K562 (cell line): Measurements from ENCODE around the gene LTO1. TPM values are rescaled to one million over a fixed set of nuclear protein-coding genes. Genes with fewer than 3 reads are reported as not detected.

ENCODE experiments used
- CTCFL ChIP-seq: IDR thresholded peaks from 2 replicates; pipeline ENCODE4 v1.6.1; 2011; ENCODE audit warnings: borderline replicate concordance, low read depth, mild to moderate bottlenecking, moderate library complexity, low read length; ENCODE audit not compliant: insufficient read depth, poor library complexity, severe bottlenecking
- REST ChIP-seq, 2 experiments: fragments of 450-650 bp; formaldehyde crosslinking in 1 of 2; IDR thresholded peaks; 2 replicates each; pipeline versions ENCODE4 v1.4.0 to v1.6.1; 2014 to 2020; ENCODE audit warnings: mild to moderate bottlenecking in 2 of 2, borderline replicate concordance in 1 of 2, low read depth in 1 of 2
- polyA plus RNA-seq, 8 experiments: library from polyadenylated mRNA; depleted of rRNA in 4 of 8; stranded (reverse) in 5 of 8; unstranded in 3 of 8; fragments of >200 nt; fragmentation: Nextera tagmentation in 2 of 8; fragmentation: Illumina TruSeq in 1 of 8; extraction: Ambion mirVana in 2 of 8; extraction: Trizol in 1 of 8; gene quantifications; 2 replicates each; pipeline versions ENCODE4 v1.2.1 to v1.2.3, GENCODE V29; 2011 to 2014; ENCODE audit warnings: inconsistent platforms in 1 of 8, missing spikeins in 1 of 8
- total RNA-seq, 7 experiments: library from RNA; depleted of rRNA in 6 of 7; stranded (reverse); fragments of >200 nt in 6 of 7; fragmentation: Illumina TruSeq in 2 of 7; extraction: Trizol in 2 of 7; gene quantifications; 2 replicates each; pipeline versions ENCODE4 v1.2.1 to v1.2.3, GENCODE V29; 2011 to 2021; ENCODE audit warnings: low replicate concordance in 1 of 7

LTO1 gene
- total and polyA plus RNA-seq, 9 of the 15 experiments (the other 6 are each of a cell fraction or from before 2014, with no cell fraction given): 2.6 to 43.4 (median 19.1) TPM

GRCh38 chr11:69649576-69649900 lies 25.6 kb downstream of the LTO1 start (continued):
- TF ChIP-seq REST (IDR thresholded peaks at IDR 0.05; ENCODE audit: borderline replicate concordance): no peak
- no peak for TF ChIP-seq REST (CRISPR knock-in tag; IDR thresholded peaks at IDR 0.05; ENCODE audit: low read depth)
- TF ChIP-seq CTCFL: no peak
